Measurements from ENCODE around the gene PHKG1.
A peak's percentile ranks its signal among the peaks of the same experiment; 100 is the strongest.
"Not testable (repeated sequence)": the region's sequence is repeated elsewhere in the genome, so short reads cannot be mapped to it uniquely, and the experiment has no call there.

Gene PHKG1

GRCh38 chr7:56092789-56093531 lies at the start of gene PHKG1:
Gene PHKG1, minus strand, starts transcription at chr7:56092952. Its CDS starts 4,011 bp downstream, at chr7:56088941.
- DNase-seq: peak; percentile 81

GRCh38 chr7:56131062-56131461 lies 38.3 kb upstream of the PHKG1 start:
- not testable (repeated sequence) for DNase-seq

GRCh38 chr7:56127241-56127975 lies 34.7 kb upstream of the PHKG1 start:
- no peak for DNase-seq

- no peak for DNase-seq
Observed at GRCh38 chr7:56125831-56126230, 33.1 kb upstream of the PHKG1 start.

GRCh38 chr7:56124981-56125380 lies 32.2 kb upstream of the PHKG1 start:
- no peak for DNase-seq

GRCh38 chr7:56121440-56121839 lies 28.7 kb upstream of the PHKG1 start:
- no peak for DNase-seq

- DNase-seq: no peak
Observed at GRCh38 chr7:56115852-56116538, 23.2 kb upstream of the PHKG1 start, which contains the start of gene NUPR2. Gene NUPR2, minus strand, starts transcription at chr7:56116417. Its CDS starts 103 bp downstream, at chr7:56116314.

- DNase-seq: not testable (repeated sequence)
Observed at GRCh38 chr7:56112244-56112643, 19.5 kb upstream of the PHKG1 start.

- DNase-seq: no peak
Observed at GRCh38 chr7:56110611-56111010, 17.9 kb upstream of the PHKG1 start.

- DNase-seq: no peak
Observed at GRCh38 chr7:56107954-56108258, 15.2 kb upstream of the PHKG1 start.

GRCh38 chr7:56106108-56107073 lies 13.6 kb upstream of the PHKG1 start, which contains the start of gene CHCHD2:
Gene CHCHD2, minus strand, starts transcription at chr7:56106476. Its CDS starts 63 bp downstream, at chr7:56106413.
- peak; percentile 99 for DNase-seq

GRCh38 chr7:56105508-56105907 lies 12.8 kb upstream of the PHKG1 start:
- no peak for DNase-seq

GRCh38 chr7:56104138-56104537 lies 11.4 kb upstream of the PHKG1 start:
- DNase-seq: not testable (repeated sequence)

- DNase-seq: no peak
Observed at GRCh38 chr7:56099653-56100052, 6.9 kb upstream of the PHKG1 start.

GRCh38 chr7:56098187-56099008 lies 5.6 kb upstream of the PHKG1 start:
- DNase-seq: not testable (repeated sequence)

- peak; percentile 18 for DNase-seq
Observed at GRCh38 chr7:56097700-56098099, 4.9 kb upstream of the PHKG1 start.

- not testable (repeated sequence) for DNase-seq
Observed at GRCh38 chr7:56092388-56092787, 364 bp downstream of the PHKG1 start.

GRCh38 chr7:56091591-56091990 lies 1.2 kb downstream of the PHKG1 start:
- DNase-seq: peak; percentile 82

- no peak for DNase-seq
Observed at GRCh38 chr7:56087445-56087844, 5.3 kb downstream of the PHKG1 start.

GRCh38 chr7:56086761-56087160 lies 6.0 kb downstream of the PHKG1 start:
- no peak for DNase-seq

GRCh38 chr7:56083150-56083785 lies 9.5 kb downstream of the PHKG1 start:
- DNase-seq: peak; percentile 45
